WI38 (cell line): ENCODE data around the gene USP34.

Source experiments
- H3K4me3 ChIP-seq: 2 replicates; pipeline ENCODE4 v1.5.1; 2011; ENCODE audit warnings: low read depth, mild to moderate bottlenecking, control low read depth, low read length
- CTCF ChIP-seq: IDR thresholded peaks from 2 replicates; pipeline ENCODE4 v1.5.1; 2012; ENCODE audit warnings: low read depth, mild to moderate bottlenecking, control low read depth, low read length

Gene USP34

GRCh38 chr2:61379521-61379920 lies 91.4 kb downstream of the USP34 start:
- no peak for TF ChIP-seq CTCF
- H3K4me3 ChIP-seq: no peak overlapping the region

GRCh38 chr2:61378281-61378680 lies 92.6 kb downstream of the USP34 start:
- H3K4me3 ChIP-seq: no peak overlapping the region
- no peak for TF ChIP-seq CTCF

- no peak overlapping the region for H3K4me3 ChIP-seq
Measured at GRCh38 chr2:61377046-61377445, 93.8 kb downstream of the USP34 start.

GRCh38 chr2:61376211-61376610 lies 94.7 kb downstream of the USP34 start:
- H3K4me3 ChIP-seq: no peak overlapping the region
- TF ChIP-seq CTCF: no peak

More at GRCh38 chr2:61377046-61377445, 93.8 kb downstream of the USP34 start:
- no peak for TF ChIP-seq CTCF

- no peak overlapping the region for H3K4me3 ChIP-seq
- TF ChIP-seq CTCF: no peak
Measured at GRCh38 chr2:61371027-61371426, 99.9 kb downstream of the USP34 start.

GRCh38 chr2:61368687-61369665 lies 101.9 kb downstream of the USP34 start:
- TF ChIP-seq CTCF: no peak
- H3K4me3 ChIP-seq: no peak overlapping the region

- H3K4me3 ChIP-seq: no peak overlapping the region
Measured at GRCh38 chr2:61367177-61367576, 103.7 kb downstream of the USP34 start.

More at GRCh38 chr2:61367177-61367576, 103.7 kb downstream of the USP34 start:
- TF ChIP-seq CTCF: no peak
